Daoy (cell line): ENCODE data around the gene NEDD4L. TPM values are rescaled to one million over a fixed set of nuclear protein-coding genes. Genes with fewer than 3 reads are reported as not detected.

ENCODE experiments used
- DNase-seq: peaks from one replicate; pipeline ENCODE4 v3.0.0-alpha.2; 2015; ENCODE audit warnings: low read depth
- total RNA-seq: library from RNA; depleted of rRNA; stranded (reverse); fragments of >200 nt; shearing (Covaris generic); gene quantifications from 2 replicates; pipeline ENCODE4 v1.2.3, GENCODE V29; 2014; rRNA removed

Gene NEDD4L
- total RNA-seq, 1 experiment from 2014 or later = 31.4 TPM

- DNase-seq = no peak
Observed at GRCh38 chr18:58447402-58448095, 403.5 kb downstream of the NEDD4L start.

- peak; percentile 9 for DNase-seq
Observed at GRCh38 chr18:58449464-58449863, 405.4 kb downstream of the NEDD4L start.

Other genes starting within 250 kb of the NEDD4L start
- gene ATP8B1, start 240.9 kb upstream of the NEDD4L start, total RNA-seq = 5.2 and 7.5 TPM in 2 replicates